DND-41 (cell line): ENCODE results near the gene CHN2.

Source experiments
- CTCF ChIP-seq: IDR thresholded peaks from 2 replicates; pipeline ENCODE4 v1.5.1; 2012; ENCODE audit warnings: borderline replicate concordance, low read length, moderate library complexity, mild to moderate bottlenecking; ENCODE audit not compliant: poor library complexity, severe bottlenecking; ENCODE audit errors: extremely low read depth
- EZH2 ChIP-seq: IDR thresholded peaks from 3 replicates; pipeline ENCODE4 v1.6.1; 2012; ENCODE audit warnings: borderline replicate concordance, low read depth, mild to moderate bottlenecking, moderate library complexity, low read length, inconsistent platforms; ENCODE audit not compliant: severe bottlenecking

GRCh38 chr7:29192811-29193210 is 1.8 kb upstream of the CHN2 start:
- TF ChIP-seq CTCF, result no peak
- TF ChIP-seq EZH2, result no peak
